IMR-90 (cell line): ENCODE measurements around the gene AUTS2. TPM values are rescaled to one million over a fixed set of nuclear protein-coding genes. Genes with fewer than 3 reads are reported as not detected.
A peak's percentile ranks its signal among the peaks of the same experiment; 100 is the strongest.

Source experiments
- ATAC-seq: fragments of 200-7000 bp; cut with Tn5 transposase; 2 replicates; pipeline ENCODE4 v1.9.1; 2020; ENCODE audit warnings: low read depth, mild to moderate bottlenecking, moderate library complexity
- BruUV-seq: library from RNA; stranded (reverse); fragments of 400-500 nt; replicated peaks from 2 replicates; lab custom pipeline; 2021; lab: Mats Ljungman, UMichigan
- CTCF ChIA-PET: fragments of 300-600 bp; formaldehyde crosslinking; extraction: SDS; loops from one replicate; lab custom pipeline; 2021; ENCODE audit warnings: antibody characterized with exemption; lab: Yijun Ruan, JAX
- POLR2A ChIA-PET: fragments of 300-600 bp; sonication (Branson Sonifier 250); formaldehyde crosslinking; loops from one replicate; lab custom pipeline; 2022; ENCODE audit warnings: antibody characterized with exemption; ENCODE audit not compliant: unreplicated experiment; lab: Charles Lee
- DNase-seq: peaks from one replicate; pipeline ENCODE4 v3.0.0; 2013
- H2AFZ ChIP-seq: replicated peaks from 2 replicates; pipeline ENCODE3; 2013; ENCODE audit warnings: low read length, mild to moderate bottlenecking; ENCODE audit not compliant: poor library complexity
- H2AK5ac ChIP-seq: 2 replicates; pipeline ENCODE4 v1.6.1; 2013; ENCODE audit warnings: low read depth, low read length, inconsistent platforms
- H2AK9ac ChIP-seq: replicated peaks from 2 replicates; pipeline ENCODE3; 2013; ENCODE audit warnings: mild to moderate bottlenecking, low read depth, low read length, moderate library complexity; ENCODE audit not compliant: poor library complexity
- H2BK120ac ChIP-seq: 2 replicates; pipeline ENCODE4 v1.6.1; 2013; ENCODE audit warnings: low read depth, low read length, inconsistent platforms
- H2BK15ac ChIP-seq: 3 replicates; pipeline ENCODE4 v1.6.1; 2013; ENCODE audit warnings: low read depth, low read length, inconsistent platforms
- H2BK20ac ChIP-seq: 2 replicates; pipeline ENCODE4 v1.6.1; 2013; ENCODE audit warnings: low read depth, mild to moderate bottlenecking, inconsistent platforms, low read length, moderate library complexity
- H2BK5ac ChIP-seq: 2 replicates; pipeline ENCODE4 v1.6.1; 2013; ENCODE audit warnings: mild to moderate bottlenecking, low read depth, low read length, inconsistent platforms; ENCODE audit not compliant: poor library complexity, severe bottlenecking
- H3K14ac ChIP-seq: replicated peaks from 2 replicates; pipeline ENCODE4 v1.6.1; 2013; ENCODE audit warnings: low read depth, low read length, inconsistent platforms
- H3K18ac ChIP-seq: 2 replicates; pipeline ENCODE4 v1.6.1; 2013; ENCODE audit warnings: low read depth, low read length, control low read depth
- H3K23ac ChIP-seq: 2 replicates; pipeline ENCODE4 v1.6.1; 2013; ENCODE audit warnings: low read depth, low read length, inconsistent platforms
- H3K27ac ChIP-seq: 2 replicates; pipeline ENCODE4 v1.5.1; 2013; ENCODE audit warnings: mild to moderate bottlenecking, control low read depth, low read length; ENCODE audit not compliant: insufficient read depth
- H3K27me3 ChIP-seq: 2 replicates; pipeline ENCODE4 v1.6.1; 2013; ENCODE audit warnings: low read length; ENCODE audit not compliant: control insufficient read depth, insufficient read depth
- H3K36me3 ChIP-seq: 2 replicates; pipeline ENCODE4 v1.6.1; 2013; ENCODE audit warnings: low read length, mixed read lengths; ENCODE audit not compliant: control insufficient read depth, insufficient read depth
- H3K4ac ChIP-seq: 2 replicates; pipeline ENCODE4 v1.6.1; 2013; ENCODE audit warnings: low read depth, low read length, inconsistent platforms
- H3K4me1 ChIP-seq: 2 replicates; pipeline ENCODE4 v1.6.1; 2013; ENCODE audit warnings: low read length, mixed read lengths; ENCODE audit not compliant: control insufficient read depth, insufficient read depth
- H3K4me2 ChIP-seq: 2 replicates; pipeline ENCODE4 v1.6.1; 2013; ENCODE audit warnings: low read depth, mild to moderate bottlenecking, control low read depth, low read length, moderate library complexity
- H3K4me3 ChIP-seq: 2 replicates; pipeline ENCODE4 v1.5.1; 2013; ENCODE audit warnings: low read depth, mild to moderate bottlenecking, control low read depth, low read length, moderate library complexity; ENCODE audit not compliant: insufficient read depth
- H3K56ac ChIP-seq: 2 replicates; pipeline ENCODE4 v1.6.1; 2013; ENCODE audit warnings: low read length, inconsistent platforms; ENCODE audit not compliant: insufficient read depth; ENCODE audit errors: extremely low read depth
- H3K79me1 ChIP-seq, 2 experiments: 2 replicates each; pipeline ENCODE4 v1.6.1; 2013; ENCODE audit warnings: low read length in 2 of 2, inconsistent platforms in 1 of 2, low read depth in 1 of 2
- H3K9ac ChIP-seq: 2 replicates; pipeline ENCODE4 v1.6.1; 2013; ENCODE audit warnings: low read depth, low read length, control low read depth
- H3K9me1 ChIP-seq: 2 replicates; pipeline ENCODE4 v1.6.1; 2013; ENCODE audit warnings: low read length, inconsistent platforms; ENCODE audit not compliant: insufficient read depth
- H3K9me3 ChIP-seq: 2 replicates; pipeline ENCODE4 v1.6.1; 2013; ENCODE audit warnings: low read length; ENCODE audit not compliant: control insufficient read depth, insufficient read depth
- H4K20me1 ChIP-seq: 2 replicates; pipeline ENCODE4 v1.6.1; 2013; ENCODE audit warnings: low read length, inconsistent platforms; ENCODE audit not compliant: insufficient read depth
- H4K5ac ChIP-seq: 2 replicates; pipeline ENCODE4 v1.6.1; 2013; ENCODE audit warnings: mild to moderate bottlenecking, low read depth, low read length, control low read depth
- H4K8ac ChIP-seq, 2 experiments: 2 replicates each; pipeline ENCODE4 v1.6.1; 2013; ENCODE audit warnings: low read depth in 2 of 2, low read length in 2 of 2, control low read depth in 1 of 2, inconsistent platforms in 1 of 2
- H4K91ac ChIP-seq: 2 replicates; pipeline ENCODE4 v1.6.1; 2013; ENCODE audit warnings: low read depth, low read length, inconsistent platforms; ENCODE audit not compliant: insufficient read depth
- ELK1 ChIP-seq: fragments of 150-350 bp; IDR thresholded peaks from 2 replicates; pipeline ENCODE4 v1.6.1; 2016; ENCODE audit warnings: low read depth, mild to moderate bottlenecking, low read length, moderate library complexity, borderline replicate concordance
- MAZ ChIP-seq: IDR thresholded peaks from 2 replicates; pipeline ENCODE4 v1.6.1; 2012; ENCODE audit warnings: low read depth, mild to moderate bottlenecking, low read length, improper control_type of control experiment, moderate library complexity, borderline replicate concordance
- SMC3 ChIP-seq: fragments of 150-350 bp; IDR thresholded peaks from 2 replicates; pipeline ENCODE4 v1.6.1; 2016; ENCODE audit warnings: low read depth, mild to moderate bottlenecking, antibody characterized with exemption, low read length, moderate library complexity
- USF2 ChIP-seq: fragments of 150-350 bp; IDR thresholded peaks from 2 replicates; pipeline ENCODE4 v1.6.1; 2017; ENCODE audit warnings: mild to moderate bottlenecking, antibody characterized with exemption, low read length, low read depth
- WGBS, 2 experiments: methylation state at CpG; one replicate each; pipeline versions ENCODE4 v1.1.5 to v1.1.7; 2013; ENCODE audit warnings: missing lambda C conversion rate in 2 of 2; ENCODE audit not compliant: insufficient read length in 1 of 2; ENCODE audit errors: extremely low coverage in 2 of 2; 5-methylcytosine and 5-hydroxymethylcytosine counted together
- dilution Hi-C: fragments of 300-500 bp; cut with HindIII; formaldehyde crosslinking; loops from one replicate; pipeline ENCODE4 v1.14.3; 2018; ENCODE audit warnings: low sequenced_read_pairs; ENCODE audit not compliant: unreplicated experiment
- in situ Hi-C: fragments of 300-500 bp; cut with MboI; formaldehyde crosslinking; loops from 3 replicates; pipeline ENCODE4 v1.14.3; 2019; ENCODE audit warnings: low sequenced_read_pairs, inconsistent platforms, mixed read lengths
- intact Hi-C: fragments of 100-400 bp; cut with micrococcal nuclease; formaldehyde crosslinking; loops from 2 replicates; pipeline ENCODE4 v1.10.0; 2022
- polyA plus RNA-seq, 3 experiments: library from polyadenylated mRNA; depleted of rRNA; stranded (reverse); fragments of >200 nt; gene quantifications; 2 replicates each; pipeline ENCODE4 v1.2.3, GENCODE V29; 2012; ENCODE audit warnings: low replicate concordance in 1 of 3
- total RNA-seq: library from RNA; depleted of rRNA; stranded (reverse); fragments of >200 nt; gene quantifications from 2 replicates; pipeline ENCODE4 v1.2.3, GENCODE V29; 2012

AUTS2 gene
- total and polyA plus RNA-seq, 2 of the 4 experiments (the other 2 are of a cell fraction) = 0.90 to 3.0 TPM

GRCh38 chr7:70694434-70694970 lies 1096.2 kb downstream of the AUTS2 start:
- TF ChIP-seq SMC3 (0 out of 2 replicates have a peak, but pooled peaks have one; percentile 1), USF2 (no peak), ELK1 (no peak), MAZ (peak; percentile 17; the same call in 1 of the 2 replicates)
- WGBS, 2 experiments = 0% methylated on average over 61 of the region's 80 CpGs; no CpG with 5 or more reads in 1 of the 2 experiments
- peak overlapping the region; percentile 8; the same call in 1 of the 2 replicates for H3K56ac ChIP-seq
- intact Hi-C loops = loop anchor here (2.0 to 10.0 kb wide), 2 partner anchors 54 to 1100 kb away; partner anchors contain the start of gene AUTS2
- no peak overlapping the region for H2AK5ac ChIP-seq
- H2BK120ac ChIP-seq = no peak overlapping the region
- H3K36me3 ChIP-seq = no peaks in the 10 kb centered on the region
- peak overlapping the region; percentile 36; the same call in 1 of the 2 replicates for H3K27ac ChIP-seq
- no peaks in the 10 kb centered on the region; the same call in 1 of the 2 replicates for H3K27me3 ChIP-seq
- ChIA-PET CTCF (interaction anchor here (0.6 kb wide), 1 partner anchor 162 kb away, joined by 3 read pairs; no protein-coding TSS in a partner anchor), POLR2A (interaction anchor here (0.6 kb wide), 1 partner anchor 387 kb away, joined by 6 read pairs; no protein-coding TSS in a partner anchor)
- no peak overlapping the region for H2BK15ac ChIP-seq
- peak overlapping the region; percentile 90 for H3K4me3 ChIP-seq
- dilution Hi-C loops = no loop called here
- no peaks in the 10 kb centered on the region for H4K20me1 ChIP-seq
- H2BK20ac ChIP-seq = no peak overlapping the region
- H3K9ac ChIP-seq = peak overlapping the region; percentile 65
- peak overlapping the region; percentile 48 for H3K23ac ChIP-seq
- H2BK5ac ChIP-seq = no peak overlapping the region
- H3K9me3 ChIP-seq = no peaks in the 10 kb centered on the region
- peaks cover 0 to 6% of the 10 kb centered on the region in 2 experiments; a peak in 1 of 4 replicates for H3K79me1 ChIP-seq
- H3K14ac ChIP-seq = 0 out of 2 replicates have a peak overlapping the region, but pooled peaks have one; percentile 22
- peak overlapping the region; percentile 40 for H3K4me2 ChIP-seq
- DNase-seq = peak; percentile 28
- H4K8ac ChIP-seq = no peak overlapping the region
- no peak overlapping the region for H4K5ac ChIP-seq
- in situ Hi-C loops = no loop called here
- no peak overlapping the region for H3K4ac ChIP-seq
- H2AK9ac ChIP-seq = no peak overlapping the region
- peaks cover 4% of the 10 kb centered on the region for H3K4me1 ChIP-seq
- BruUV-seq = no TSS peak
- H3K18ac ChIP-seq = no peak overlapping the region
- no peak overlapping the region; the same call in 1 of the 2 replicates for H4K91ac ChIP-seq
- peak; percentile 56 for ATAC-seq
- peaks cover 2% of the 10 kb centered on the region; the same call in 1 of the 2 replicates for H3K9me1 ChIP-seq
- H2AFZ ChIP-seq = peak overlapping the region; percentile 92
